HAP-1 (cell line): Measurements from ENCODE around the gene FOSB.

ENCODE experiments used
- DNase-seq, 2 experiments: peaks; one replicate each; pipeline ENCODE4 v3.0.0-alpha.2; 2016 to 2020; ENCODE audit warnings: low spot score in 2 of 2
- H3K27me3 ChIP-seq: fragments of 250-450 bp; sonication (Bioruptor Pico); 2 replicates; pipeline ENCODE4 v1.5.1; 2020; ENCODE audit warnings: low read depth, mild to moderate bottlenecking, moderate library complexity
- H3K36me3 ChIP-seq: fragments of 250-450 bp; sonication (Bioruptor Pico); replicated peaks from 2 replicates; pipeline ENCODE4 v1.5.1; 2020; ENCODE audit warnings: mild to moderate bottlenecking
- H3K4me1 ChIP-seq: fragments of 250-450 bp; sonication (Bioruptor Pico); 2 replicates; pipeline ENCODE4 v1.5.1; 2020; ENCODE audit warnings: mild to moderate bottlenecking
- H3K4me3 ChIP-seq: fragments of 250-450 bp; sonication (Bioruptor Pico); 2 replicates; pipeline ENCODE4 v1.5.1; 2020; ENCODE audit warnings: mild to moderate bottlenecking, moderate library complexity
- H3K9me3 ChIP-seq: fragments of 250-450 bp; sonication (Bioruptor Pico); 2 replicates; pipeline ENCODE4 v1.5.1; 2020; ENCODE audit warnings: mild to moderate bottlenecking, moderate library complexity
- in situ Hi-C: fragments of 300-500 bp; cut with MboI; formaldehyde crosslinking; loops from 3 replicates; pipeline ENCODE4 v1.14.3; 2020; ENCODE audit warnings: low sequenced_read_pairs, inconsistent platforms, mixed read lengths

Gene FOSB

GRCh38 chr19:45446295-45446694 is 21.5 kb upstream of the FOSB start:
- no peaks in the 10 kb centered on the region for H3K9me3 ChIP-seq
- no peak overlapping the region for H3K4me3 ChIP-seq
- no peaks in the 10 kb centered on the region for H3K27me3 ChIP-seq
- no peaks in the 10 kb centered on the region for H3K36me3 ChIP-seq
- in situ Hi-C loops: no loop called here
- DNase-seq: no peak
- peaks cover 23% of the 10 kb centered on the region for H3K4me1 ChIP-seq

DNA sequence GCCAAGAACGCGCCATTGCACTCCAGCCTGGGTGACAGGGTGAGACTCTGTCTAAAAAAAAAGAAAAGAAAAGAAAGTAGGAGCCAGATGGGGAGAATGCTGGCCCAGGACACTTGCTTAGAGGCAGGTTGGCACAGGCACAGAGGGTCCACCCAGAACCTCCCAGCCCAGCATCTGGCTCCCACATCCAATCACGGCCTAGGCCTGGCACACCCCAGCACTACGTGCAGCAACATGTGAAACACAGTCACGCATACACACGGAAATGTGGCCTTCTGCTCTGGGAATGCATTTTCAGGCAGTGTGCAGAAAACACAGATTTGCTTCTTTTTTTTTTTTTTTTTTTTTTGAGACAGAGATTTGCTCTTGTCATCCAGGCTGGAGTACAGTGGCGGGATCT is 20.9 kb upstream of the FOSB start:
- H3K36me3 ChIP-seq: no peaks in the 10 kb centered on the region
- DNase-seq: no peak
- no peaks in the 10 kb centered on the region for H3K9me3 ChIP-seq
- no peak overlapping the region for H3K4me3 ChIP-seq
- H3K27me3 ChIP-seq: no peaks in the 10 kb centered on the region
- peaks cover 23% of the 10 kb centered on the region for H3K4me1 ChIP-seq
- in situ Hi-C loops: no loop called here

DNA sequence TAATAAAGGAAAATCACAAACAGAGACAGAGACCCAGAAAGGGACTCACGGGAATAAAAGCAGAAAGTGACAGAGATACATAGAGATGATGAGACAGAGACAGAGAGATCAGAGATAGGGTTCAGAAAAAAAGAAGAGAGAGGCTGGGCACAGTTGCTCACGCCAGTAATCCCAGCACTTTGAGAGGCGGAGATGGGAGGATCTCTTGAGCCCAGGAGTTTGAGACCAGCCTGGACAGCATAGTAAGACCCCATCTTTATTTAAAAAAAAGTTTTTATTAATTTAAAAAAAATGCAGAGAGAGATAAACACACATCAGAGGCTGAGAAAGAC is 19.4 kb upstream of the FOSB start:
- in situ Hi-C loops: no loop called here
- Histone ChIP-seq H3K36me3 (no peaks in the 10 kb centered on the region), H3K27me3 (no peaks in the 10 kb centered on the region), H3K9me3 (no peaks in the 10 kb centered on the region), H3K4me3 (no peak overlapping the region), H3K4me1 (peaks cover 17% of the 10 kb centered on the region)
- no peak for DNase-seq

- Histone ChIP-seq H3K9me3 (no peaks in the 10 kb centered on the region), H3K4me3 (no peak overlapping the region), H3K36me3 (no peaks in the 10 kb centered on the region), H3K27me3 (no peaks in the 10 kb centered on the region), H3K4me1 (peaks cover 17% of the 10 kb centered on the region)
- in situ Hi-C loops: no loop called here
- no peak for DNase-seq
Observed at GRCh38 chr19:45448887-45449299, 18.9 kb upstream of the FOSB start.

GRCh38 chr19:45450012-45450333 is 17.8 kb upstream of the FOSB start:
- DNase-seq: no peak
- Histone ChIP-seq H3K27me3 (no peaks in the 10 kb centered on the region), H3K36me3 (no peaks in the 10 kb centered on the region), H3K4me1 (peaks cover 11% of the 10 kb centered on the region), H3K9me3 (no peaks in the 10 kb centered on the region), H3K4me3 (peak overlapping the region; percentile 54)
- in situ Hi-C loops: no loop called here

GRCh38 chr19:45451131-45451849 is 16.5 kb upstream of the FOSB start:
- in situ Hi-C loops: no loop called here
- Histone ChIP-seq H3K36me3 (no peaks in the 10 kb centered on the region), H3K9me3 (no peaks in the 10 kb centered on the region), H3K4me1 (peaks cover 16% of the 10 kb centered on the region), H3K4me3 (peak overlapping the region; percentile 54), H3K27me3 (no peaks in the 10 kb centered on the region)
- no peak for DNase-seq

GRCh38 chr19:45451850-45452387 is 15.9 kb upstream of the FOSB start:
- in situ Hi-C loops: no loop called here
- H3K4me3 ChIP-seq: no peak overlapping the region
- H3K36me3 ChIP-seq: no peaks in the 10 kb centered on the region
- H3K9me3 ChIP-seq: no peaks in the 10 kb centered on the region
- no peaks in the 10 kb centered on the region for H3K27me3 ChIP-seq
- DNase-seq: no peak
- peaks cover 17% of the 10 kb centered on the region for H3K4me1 ChIP-seq

GRCh38 chr19:45455707-45456499 is 11.9 kb upstream of the FOSB start:
- Histone ChIP-seq H3K36me3 (no peaks in the 10 kb centered on the region), H3K4me3 (no peak overlapping the region), H3K4me1 (peaks cover 10% of the 10 kb centered on the region), H3K27me3 (no peaks in the 10 kb centered on the region), H3K9me3 (no peaks in the 10 kb centered on the region)
- in situ Hi-C loops: no loop called here
- DNase-seq: peak in 1 of 2 experiments; percentile 58

- Histone ChIP-seq H3K36me3 (no peaks in the 10 kb centered on the region), H3K4me1 (peaks cover 6% of the 10 kb centered on the region), H3K27me3 (no peaks in the 10 kb centered on the region), H3K4me3 (no peak overlapping the region), H3K9me3 (no peaks in the 10 kb centered on the region)
- in situ Hi-C loops: no loop called here
- DNase-seq: no peak
Observed at GRCh38 chr19:45456500-45456815, 11.3 kb upstream of the FOSB start.

GRCh38 chr19:45457776-45458175 is 10.0 kb upstream of the FOSB start:
- no peaks in the 10 kb centered on the region for H3K36me3 ChIP-seq
- no peaks in the 10 kb centered on the region for H3K9me3 ChIP-seq
- DNase-seq: no peak
- peaks cover 6% of the 10 kb centered on the region for H3K4me1 ChIP-seq
- no peak overlapping the region for H3K4me3 ChIP-seq
- H3K27me3 ChIP-seq: no peaks in the 10 kb centered on the region
- in situ Hi-C loops: no loop called here

- no peaks in the 10 kb centered on the region for H3K36me3 ChIP-seq
- in situ Hi-C loops: no loop called here
- H3K4me1 ChIP-seq: peaks cover 5% of the 10 kb centered on the region
- no peak overlapping the region for H3K4me3 ChIP-seq
- DNase-seq: no peak
- no peaks in the 10 kb centered on the region for H3K9me3 ChIP-seq
- no peaks in the 10 kb centered on the region for H3K27me3 ChIP-seq
Observed at GRCh38 chr19:45460807-45461347, 6.9 kb upstream of the FOSB start.

DNA sequence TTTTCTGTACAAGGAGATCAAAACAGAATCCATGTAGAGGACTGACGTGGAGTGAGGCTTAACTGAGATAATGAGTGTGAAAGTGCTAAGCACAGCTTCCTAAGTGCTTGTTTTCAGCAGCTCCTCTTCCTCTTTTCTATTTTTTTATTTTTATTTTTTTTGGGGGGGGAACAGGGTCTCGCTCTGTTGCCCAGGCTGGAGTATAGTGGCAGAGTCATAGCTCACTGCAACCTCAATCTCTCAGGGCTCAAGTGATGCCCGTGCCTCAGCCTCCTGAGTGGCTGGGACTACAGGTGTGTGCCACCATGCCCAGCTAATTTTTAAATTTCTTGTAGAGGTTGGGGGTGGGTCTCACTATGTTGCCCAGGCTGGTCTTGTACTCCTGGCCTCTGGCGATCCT is 5.6 kb upstream of the FOSB start:
- H3K36me3 ChIP-seq: no peaks in the 10 kb centered on the region
- DNase-seq: no peak
- H3K4me1 ChIP-seq: no peaks in the 10 kb centered on the region
- in situ Hi-C loops: no loop called here
- H3K27me3 ChIP-seq: no peaks in the 10 kb centered on the region
- H3K9me3 ChIP-seq: no peaks in the 10 kb centered on the region
- H3K4me3 ChIP-seq: no peak overlapping the region

- Histone ChIP-seq H3K9me3 (no peaks in the 10 kb centered on the region), H3K27me3 (no peaks in the 10 kb centered on the region), H3K36me3 (no peaks in the 10 kb centered on the region), H3K4me1 (peaks cover 4% of the 10 kb centered on the region; the same call in 1 of the 2 replicates), H3K4me3 (no peak overlapping the region)
- in situ Hi-C loops: no loop called here
- DNase-seq: no peak
Observed at GRCh38 chr19:45463241-45463640, 4.6 kb upstream of the FOSB start.

- H3K4me1 ChIP-seq: peaks cover 7% of the 10 kb centered on the region; the same call in 1 of the 2 replicates
- no peaks in the 10 kb centered on the region; the same call in 1 of the 2 replicates for H3K9me3 ChIP-seq
- no peak overlapping the region for H3K4me3 ChIP-seq
- H3K36me3 ChIP-seq: no peaks in the 10 kb centered on the region
- in situ Hi-C loops: no loop called here
- H3K27me3 ChIP-seq: no peaks in the 10 kb centered on the region
- DNase-seq: no peak
Observed at GRCh38 chr19:45464274-45464673, 3.5 kb upstream of the FOSB start.
